HEK293T (cell line): ENCODE measurements around the gene CCDC142.

Source experiments
- FOXK2 ChIP-seq: fragments of 450-650 bp; IDR thresholded peaks from 2 replicates; pipeline ENCODE4 v1.6.1; 2016; ENCODE audit warnings: mild to moderate bottlenecking
- LEF1 ChIP-seq: fragments of 450-650 bp; IDR thresholded peaks from 2 replicates; pipeline ENCODE4 v1.6.1; 2017; ENCODE audit warnings: mild to moderate bottlenecking, borderline replicate concordance
- SP1 ChIP-seq: fragments of 450-650 bp; IDR thresholded peaks from 2 replicates; pipeline ENCODE4 v1.6.1; 2017
- TARDBP ChIP-seq: fragments of 450-650 bp; IDR thresholded peaks from 2 replicates; pipeline ENCODE4 v1.6.1; 2016

- TF ChIP-seq TARDBP (no peak), LEF1 (no peak), FOXK2 (no peak), SP1 (no peak)
Measured at GRCh38 chr2:74512744-74513604, 30.2 kb upstream of the CCDC142 start.
